HEK293T (cell line): ENCODE results near the gene TOMM70.
"Not testable (repeated sequence)": the region's sequence is repeated elsewhere in the genome, so short reads cannot be mapped to it uniquely, and the experiment has no call there.

ENCODE experiments used
- CTCF ChIA-PET: fragments of 350-600 bp; formaldehyde crosslinking; extraction: SDS; loops from one replicate; lab custom pipeline; 2021; ENCODE audit warnings: antibody characterized with exemption, inconsistent platforms; lab: Yijun Ruan, JAX
- POLR2A ChIA-PET: fragments of 350-600 bp; formaldehyde crosslinking; extraction: SDS; loops from one replicate; lab custom pipeline; 2020; ENCODE audit warnings: antibody characterized with exemption, inconsistent platforms; lab: Yijun Ruan, JAX
- DNase-seq: peaks from one replicate; pipeline ENCODE4 v3.0.0; 2012; ENCODE audit warnings: mixed read lengths; ENCODE audit errors: extremely low spot score
- ARNT ChIP-seq: fragments of 450-650 bp; IDR thresholded peaks from 2 replicates; pipeline ENCODE4 v1.6.1; 2017; ENCODE audit warnings: mild to moderate bottlenecking
- BHLHE40 ChIP-seq: fragments of 450-650 bp; IDR thresholded peaks from 2 replicates; pipeline ENCODE4 v1.6.1; 2016; ENCODE audit warnings: mild to moderate bottlenecking, moderate library complexity, borderline replicate concordance
- CTBP1 ChIP-seq: fragments of 450-650 bp; IDR thresholded peaks from 2 replicates; pipeline ENCODE4 v1.6.1; 2016; ENCODE audit warnings: borderline replicate concordance
- ELF4 ChIP-seq: fragments of 450-650 bp; IDR thresholded peaks from 2 replicates; pipeline ENCODE4 v1.6.1; 2017; ENCODE audit warnings: antibody characterized with exemption
- FOXA1 ChIP-seq: fragments of 450-650 bp; IDR thresholded peaks from 2 replicates; pipeline ENCODE4 v1.6.1; 2016; ENCODE audit warnings: mild to moderate bottlenecking
- FOXK2 ChIP-seq: fragments of 450-650 bp; IDR thresholded peaks from 2 replicates; pipeline ENCODE4 v1.6.1; 2016; ENCODE audit warnings: mild to moderate bottlenecking
- FOXM1 ChIP-seq: fragments of 450-650 bp; IDR thresholded peaks from 2 replicates; pipeline ENCODE4 v1.6.1; 2017; ENCODE audit warnings: mild to moderate bottlenecking, borderline replicate concordance
- HDGF ChIP-seq: fragments of 450-650 bp; IDR thresholded peaks from 2 replicates; pipeline ENCODE4 v1.6.1; 2017; ENCODE audit warnings: antibody characterized with exemption, borderline replicate concordance
- L3MBTL2 ChIP-seq: fragments of 450-650 bp; conservative IDR thresholded peaks from 2 replicates; pipeline ENCODE4 v1.6.1; 2016; ENCODE audit warnings: mild to moderate bottlenecking
- LEF1 ChIP-seq: fragments of 450-650 bp; IDR thresholded peaks from 2 replicates; pipeline ENCODE4 v1.6.1; 2017; ENCODE audit warnings: mild to moderate bottlenecking, borderline replicate concordance
- NFRKB ChIP-seq: fragments of 450-650 bp; IDR thresholded peaks from 2 replicates; pipeline ENCODE4 v1.6.1; 2016; ENCODE audit warnings: mild to moderate bottlenecking, moderate library complexity
- SP1 ChIP-seq: fragments of 450-650 bp; IDR thresholded peaks from 2 replicates; pipeline ENCODE4 v1.6.1; 2017
- SUZ12 ChIP-seq: fragments of 450-650 bp; IDR thresholded peaks from 2 replicates; pipeline ENCODE4 v1.6.1; 2016; ENCODE audit warnings: mild to moderate bottlenecking
- TARDBP ChIP-seq: fragments of 450-650 bp; IDR thresholded peaks from 2 replicates; pipeline ENCODE4 v1.6.1; 2016
- ZNF384 ChIP-seq: fragments of 450-650 bp; IDR thresholded peaks from 2 replicates; pipeline ENCODE4 v1.6.1; 2016
- TF ChIP-seq, protein P1 (sequence below): fragments of 450-650 bp; IDR thresholded peaks from 2 replicates; pipeline ENCODE4 v1.6.1; 2016

TOMM70 gene

DNA sequence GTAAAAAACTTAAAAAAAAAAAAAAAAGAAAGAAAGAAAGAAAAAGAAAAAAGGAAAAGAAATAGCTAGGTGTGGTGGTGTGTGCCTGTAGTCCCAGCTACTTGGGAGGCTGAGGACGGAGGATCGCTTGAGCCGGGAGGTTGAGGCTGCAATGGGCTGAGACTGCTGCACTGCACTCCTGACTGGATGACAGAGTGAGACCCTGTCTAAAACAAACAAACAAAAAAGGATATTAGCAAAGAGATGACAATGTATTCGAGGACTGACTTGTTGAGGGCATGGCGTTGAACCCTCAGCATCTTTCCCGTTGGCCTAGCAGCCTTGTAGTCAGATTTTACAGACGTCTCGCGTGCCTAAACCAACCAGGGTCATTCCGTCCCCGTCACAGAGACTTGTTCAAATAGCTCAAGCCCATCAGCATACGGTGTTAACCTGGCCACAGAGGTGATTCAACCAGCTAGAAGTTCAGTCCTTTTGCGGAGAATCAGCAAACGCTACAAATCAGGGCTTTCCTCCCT is 66.9 kb downstream of the TOMM70 start:
- no peak for DNase-seq
- TF ChIP-seq SP1 (no peak), L3MBTL2 (peak; percentile 15; the same call in 1 of the 2 replicates)
- CTCF ChIA-PET = no interaction called here
- POLR2A ChIA-PET = interaction anchor here (1.3 to 3.4 kb wide), 4 partner anchors 11 to 74 kb away, joined by 5 to 16 read pairs (median 6); partner anchors contain the start of genes LNP1, TBC1D23 and TOMM70

DNA sequence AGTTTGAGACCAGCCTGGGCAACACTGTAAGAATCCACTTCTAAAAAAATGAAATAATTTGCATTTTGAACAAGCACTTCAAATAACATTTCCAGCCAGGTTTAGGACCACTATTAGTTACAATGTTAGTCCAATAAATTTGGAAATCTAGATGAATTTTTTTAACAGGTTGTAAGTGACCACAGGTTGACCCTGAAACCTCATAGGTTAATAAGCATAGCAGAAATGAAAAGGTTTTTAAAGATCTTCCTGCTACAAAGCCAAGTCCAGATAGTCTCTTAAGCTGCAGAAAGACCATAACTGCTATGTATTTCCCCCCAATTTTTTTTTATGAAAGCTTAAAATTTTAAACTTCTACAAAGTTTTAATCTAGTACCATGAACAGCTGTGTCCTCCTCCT is 67.8 kb downstream of the TOMM70 start:
- TF ChIP-seq FOXM1 (no peak), ELF4 (no peak), ZNF384 (no peak), ARNT (no peak), FOXK2 (no peak), NFRKB (no peak), CTBP1 (no peak), TARDBP (no peak), FOXA1 (no peak), SP1 (no peak)
- TF ChIP-seq, protein P1, sequence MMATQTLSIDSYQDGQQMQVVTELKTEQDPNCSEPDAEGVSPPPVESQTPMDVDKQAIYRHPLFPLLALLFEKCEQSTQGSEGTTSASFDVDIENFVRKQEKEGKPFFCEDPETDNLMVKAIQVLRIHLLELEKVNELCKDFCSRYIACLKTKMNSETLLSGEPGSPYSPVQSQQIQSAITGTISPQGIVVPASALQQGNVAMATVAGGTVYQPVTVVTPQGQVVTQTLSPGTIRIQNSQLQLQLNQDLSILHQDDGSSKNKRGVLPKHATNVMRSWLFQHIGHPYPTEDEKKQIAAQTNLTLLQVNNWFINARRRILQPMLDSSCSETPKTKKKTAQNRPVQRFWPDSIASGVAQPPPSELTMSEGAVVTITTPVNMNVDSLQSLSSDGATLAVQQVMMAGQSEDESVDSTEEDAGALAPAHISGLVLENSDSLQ = no peak
- ChIA-PET CTCF (no interaction called here), POLR2A (interaction anchor here (1.3 to 3.4 kb wide), 3 partner anchors 10 to 73 kb away, joined by 5 to 16 read pairs (median 7); partner anchors contain the start of genes LNP1, TBC1D23 and TOMM70)
- DNase-seq = no peak

DNA sequence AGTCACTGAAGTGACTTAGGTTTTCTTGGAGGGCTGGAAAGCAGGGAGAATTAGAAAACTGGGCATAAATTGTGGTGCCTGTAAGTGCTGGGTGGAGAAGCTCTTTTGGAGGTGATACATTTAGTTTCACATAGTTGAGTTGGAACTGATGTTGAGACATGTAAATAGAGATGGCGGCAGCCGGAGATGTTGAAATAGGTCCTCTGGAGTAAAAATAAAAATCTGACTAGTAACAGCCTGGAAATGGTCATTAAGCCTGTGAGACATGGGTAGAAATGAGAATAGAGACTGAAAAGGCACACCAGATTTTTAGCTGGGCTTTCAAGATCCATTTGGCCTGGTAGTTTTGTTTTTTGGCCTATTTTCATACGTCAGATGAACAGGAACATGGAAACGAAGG is 69.2 kb downstream of the TOMM70 start:
- TF ChIP-seq FOXA1 (no peak), FOXM1 (no peak), ELF4 (no peak), BHLHE40 (no peak), SUZ12 (no peak), SP1 (no peak), HDGF (no peak), FOXK2 (no peak), L3MBTL2 (no peak), ARNT (no peak), CTBP1 (no peak), LEF1 (no peak), TARDBP (no peak), NFRKB (no peak), ZNF384 (no peak)
- TF ChIP-seq, protein P1 = no peak
- DNase-seq = no peak
- ChIA-PET CTCF (no interaction called here), POLR2A (no interaction called here)

DNA sequence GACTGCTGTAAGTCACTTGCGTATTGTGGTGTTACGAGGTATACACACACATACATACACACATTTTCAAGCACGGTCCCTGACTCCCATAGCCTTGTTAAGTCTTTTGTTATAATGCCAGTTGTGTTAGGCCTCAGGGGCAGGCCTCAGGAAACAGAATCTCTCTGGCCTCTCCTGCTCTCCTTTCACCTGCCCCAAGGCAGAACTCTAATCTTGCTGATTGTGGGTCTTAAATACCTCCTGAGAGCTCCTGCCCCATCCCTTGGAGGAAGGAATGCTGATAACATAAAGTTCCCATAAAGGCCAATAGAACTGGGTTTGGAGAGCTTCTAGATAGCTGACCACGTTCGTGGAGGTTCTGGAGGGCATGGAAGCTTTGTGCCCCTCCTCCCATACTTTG is 70.2 kb downstream of the TOMM70 start:
- TF ChIP-seq CTBP1 (no peak), HDGF (no peak), NFRKB (no peak), FOXM1 (no peak), ZNF384 (no peak), BHLHE40 (no peak), FOXK2 (no peak), ELF4 (no peak), ARNT (no peak), L3MBTL2 (no peak), TARDBP (no peak), SUZ12 (no peak), FOXA1 (no peak), LEF1 (no peak), SP1 (no peak)
- TF ChIP-seq, protein P1 = no peak
- POLR2A ChIA-PET = no interaction called here
- CTCF ChIA-PET = no interaction called here
- DNase-seq = no peak

DNA sequence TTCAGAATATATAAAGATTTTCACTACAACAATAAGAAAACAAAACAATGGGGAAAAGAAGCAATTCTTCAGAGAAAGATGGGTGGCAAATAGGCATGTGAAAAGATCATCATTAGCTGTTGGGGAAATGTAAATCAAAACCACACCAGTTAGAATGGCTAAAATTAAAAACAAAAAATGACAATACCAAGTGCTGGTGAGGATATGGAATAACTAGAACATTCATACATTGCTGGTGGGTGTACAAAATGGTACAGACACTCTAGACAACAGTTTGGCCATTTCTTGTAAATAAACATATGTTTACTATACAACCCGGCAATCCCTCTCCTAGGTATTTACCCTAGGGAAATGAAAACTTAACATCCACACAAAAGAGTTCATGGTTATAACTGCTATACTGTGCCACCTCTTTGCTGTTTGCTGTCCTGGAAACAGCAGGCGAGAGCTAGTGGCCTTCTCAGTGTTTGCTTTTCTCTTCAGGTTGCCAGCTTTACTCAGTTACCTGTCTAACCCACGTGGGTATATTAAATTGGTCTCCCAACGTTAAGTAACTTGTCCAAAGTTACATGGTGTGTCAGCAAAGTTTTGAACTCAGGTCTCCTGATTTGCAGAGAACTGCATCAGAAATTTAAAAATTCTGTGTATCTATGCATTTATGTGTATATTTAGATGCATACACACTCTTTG is 70.9 kb downstream of the TOMM70 start:
- ChIA-PET POLR2A (no interaction called here), CTCF (no interaction called here)
- TF ChIP-seq BHLHE40 (no peak), SP1 (no peak), FOXM1 (no peak)
- no peak for DNase-seq

DNA sequence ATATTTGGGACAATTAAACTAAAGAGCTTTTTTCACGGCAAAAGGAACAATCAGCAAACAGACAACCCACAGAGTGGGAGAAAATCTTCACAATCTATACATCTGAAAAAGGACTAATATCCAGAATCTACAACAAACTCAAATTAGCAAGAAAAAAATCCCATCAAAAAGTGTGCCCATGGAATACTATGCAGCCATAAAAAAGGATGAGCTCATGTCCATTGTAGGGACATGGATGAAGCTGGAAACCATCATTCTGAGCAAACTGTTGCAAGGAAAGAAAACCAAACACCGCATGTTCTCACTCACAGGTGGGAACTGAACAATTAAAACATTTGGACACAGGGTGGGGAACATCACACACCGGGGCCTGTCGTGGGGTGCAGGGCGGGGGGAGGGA is 73.5 kb downstream of the TOMM70 start:
- DNase-seq, CTCF ChIA-PET, POLR2A ChIA-PET: not testable (repeated sequence)
